SK-N-SH (cell line): ENCODE data around the gene SSTR3. TPM values are rescaled to one million over a fixed set of nuclear protein-coding genes. Genes with fewer than 3 reads are reported as not detected.

ENCODE experiments used
- CTCF ChIA-PET: fragments of 300-600, 350-600 bp; formaldehyde crosslinking; extraction: SDS; loops from one replicate; lab custom pipeline; 2021; lab: Yijun Ruan, JAX
- POLR2A ChIA-PET: fragments of 350-600 bp; sonication (Branson Sonifier 250); formaldehyde crosslinking; extraction: SDS; loops from one replicate; lab custom pipeline; 2020; ENCODE audit warnings: antibody characterized with exemption, inconsistent platforms; lab: Yijun Ruan, JAX
- DNase-seq: peaks from one replicate; pipeline ENCODE4 v3.0.0; 2012
- H2AFZ ChIP-seq: fragments of 200-600 bp; sonication (generic); 2 replicates; pipeline ENCODE4 v1.8.1; 2016; ENCODE audit warnings: antibody characterized with exemption, mild to moderate bottlenecking, low read depth
- H3F3A ChIP-seq: fragments of 200-600 bp; sonication (generic); replicated peaks from 2 replicates; pipeline ENCODE3; 2016; ENCODE audit warnings: antibody characterized with exemption, mild to moderate bottlenecking; ENCODE audit not compliant: insufficient read depth
- H3K27ac ChIP-seq, 2 experiments: fragments of 200-500 bp in 1 of 2; fragments of 200-600 bp in 1 of 2; sonication (Bioruptor generic) in 1 of 2; sonication (generic), shearing (Covaris generic) in 1 of 2; 2 replicates each; pipeline versions ENCODE4 v1.5.1 to v1.6.1; 2014 to 2016; ENCODE audit warnings: low read depth in 2 of 2, inconsistent platforms in 1 of 2, low read length in 1 of 2, mild to moderate bottlenecking in 1 of 2, mixed read lengths in 1 of 2
- H3K27me3 ChIP-seq: fragments of 200-600 bp; sonication (generic), shearing (Covaris generic); 2 replicates; pipeline ENCODE4 v1.6.1; 2016; ENCODE audit warnings: mixed run types; ENCODE audit not compliant: insufficient read depth
- H3K36me3 ChIP-seq, 2 experiments: fragments of 200-500 bp in 1 of 2; fragments of 200-600 bp in 1 of 2; sonication (Bioruptor generic) in 1 of 2; sonication (generic) in 1 of 2; replicated peaks in 1 of 2; 2 replicates each; pipeline versions ENCODE3 to v1.5.1; 2014 to 2016; ENCODE audit warnings: low read length in 1 of 2, mild to moderate bottlenecking in 1 of 2; ENCODE audit not compliant: insufficient read depth in 2 of 2, control insufficient read depth in 1 of 2
- H3K4me1 ChIP-seq, 2 experiments: fragments of 200-500 bp in 1 of 2; fragments of 200-600 bp in 1 of 2; sonication (Bioruptor generic) in 1 of 2; sonication (generic), shearing (Covaris generic) in 1 of 2; 2 replicates each; pipeline versions ENCODE4 v1.5.1 to v1.6.1; 2014 to 2016; ENCODE audit warnings: low read depth in 1 of 2, low read length in 1 of 2, mixed run types in 1 of 2; ENCODE audit not compliant: insufficient read depth in 2 of 2, control insufficient read depth in 1 of 2
- H3K4me2 ChIP-seq: fragments of 200-600 bp; sonication (generic), shearing (Covaris generic); 2 replicates; pipeline ENCODE4 v1.6.1; 2017; ENCODE audit warnings: mixed run types
- H3K4me3 ChIP-seq, 2 experiments: fragments of 200-500 bp in 1 of 2; fragments of 200-600 bp in 1 of 2; sonication (Bioruptor generic) in 1 of 2; sonication (generic), shearing (Covaris generic) in 1 of 2; 2 replicates each; pipeline versions ENCODE4 v1.5.1 to v1.8.1; 2014 to 2016; ENCODE audit warnings: low read depth in 2 of 2, inconsistent platforms in 1 of 2, low read length in 1 of 2, mild to moderate bottlenecking in 1 of 2, mixed read lengths in 1 of 2, moderate library complexity in 1 of 2
- H3K79me2 ChIP-seq: fragments of 200-600 bp; sonication (generic); 2 replicates; pipeline ENCODE4 v1.8.1; 2017; ENCODE audit warnings: mild to moderate bottlenecking; ENCODE audit not compliant: insufficient read depth
- H3K9ac ChIP-seq: fragments of 200-600 bp; sonication (generic); 2 replicates; pipeline ENCODE4 v1.6.1; 2017; ENCODE audit warnings: mixed run types
- H3K9me2 ChIP-seq: fragments of 200-600 bp; sonication (generic); 2 replicates; pipeline ENCODE4 v1.6.1; 2017; ENCODE audit warnings: mixed run types
- H3K9me3 ChIP-seq: fragments of 200-600 bp; sonication (generic); 2 replicates; pipeline ENCODE4 v1.6.1; 2017; ENCODE audit warnings: mixed run types, mild to moderate bottlenecking, moderate library complexity
- H4K20me1 ChIP-seq: fragments of 200-600 bp; sonication (generic); 2 replicates; pipeline ENCODE4 v1.6.1; 2017; ENCODE audit warnings: mild to moderate bottlenecking, mixed run types; ENCODE audit not compliant: insufficient read depth
- ELF1 ChIP-seq: IDR thresholded peaks from 2 replicates; pipeline ENCODE4 v1.4.0; 2012
- FOXJ3 ChIP-seq: sonication (generic); formaldehyde crosslinking; IDR thresholded peaks from 2 replicates; pipeline ENCODE4 v1.5.1; 2020; ENCODE audit warnings: mild to moderate bottlenecking, missing genetic modification reagents
- GABPA ChIP-seq: IDR thresholded peaks from 2 replicates; pipeline ENCODE4 v1.4.0; 2012; ENCODE audit warnings: low read depth, mild to moderate bottlenecking
- GATA2 ChIP-seq: sonication (generic); formaldehyde crosslinking; IDR thresholded peaks from 2 replicates; pipeline ENCODE4 v1.5.0; 2020; ENCODE audit warnings: mild to moderate bottlenecking, missing genetic modification reagents
- JUND ChIP-seq: IDR thresholded peaks from 2 replicates; pipeline ENCODE4 v1.4.0; 2012
- NFIC ChIP-seq: IDR thresholded peaks from 2 replicates; pipeline ENCODE4 v1.4.0; 2012; ENCODE audit warnings: borderline replicate concordance
- NRF1 ChIP-seq: IDR thresholded peaks from 2 replicates; pipeline ENCODE4 v1.6.1; 2012; ENCODE audit warnings: low read depth, mild to moderate bottlenecking, low read length
- RCOR1 ChIP-seq: fragments of 150-350 bp; IDR thresholded peaks from 2 replicates; pipeline ENCODE4 v1.6.1; 2017; ENCODE audit warnings: antibody characterized with exemption, low read length
- RFX5 ChIP-seq: IDR thresholded peaks from 2 replicates; pipeline ENCODE4 v1.6.1; 2012; ENCODE audit warnings: mild to moderate bottlenecking, improper control_type of control experiment, low read length
- RXRA ChIP-seq: IDR thresholded peaks from 2 replicates; pipeline ENCODE4 v1.4.0; 2012; ENCODE audit warnings: low read depth, mild to moderate bottlenecking, borderline replicate concordance
- SMC3 ChIP-seq: IDR thresholded peaks from 2 replicates; pipeline ENCODE4 v1.6.1; 2012; ENCODE audit warnings: low read depth, low read length, improper control_type of control experiment
- TCF12 ChIP-seq: IDR thresholded peaks from 2 replicates; pipeline ENCODE4 v1.4.0; 2012
- YY1 ChIP-seq: IDR thresholded peaks from 2 replicates; pipeline ENCODE4 v1.4.0; 2012; ENCODE audit warnings: low read depth, mild to moderate bottlenecking
- WGBS: methylation state at CpG from one replicate; pipeline ENCODE4 v1.1.6; 2017; ENCODE audit warnings: low lambda C conversion rate; 5-methylcytosine and 5-hydroxymethylcytosine counted together
- polyA plus RNA-seq, 3 experiments: library from polyadenylated mRNA; depleted of rRNA; stranded (reverse); fragments of >200 nt; gene quantifications; 2 replicates each; pipeline ENCODE4 v1.2.3, GENCODE V29; 2012
- TF ChIP-seq, protein P1 (sequence below): IDR thresholded peaks from 2 replicates; pipeline ENCODE4 v1.6.1; 2012; ENCODE audit warnings: mild to moderate bottlenecking, low read depth, low read length, moderate library complexity
- TF ChIP-seq, protein P2 (sequence below): fragments of 200-600 bp; sonication (generic); IDR thresholded peaks from 2 replicates; pipeline ENCODE4 v1.6.1; 2017; ENCODE audit warnings: antibody characterized with exemption, mild to moderate bottlenecking, moderate library complexity
- TF ChIP-seq, protein P3 (sequence below): IDR thresholded peaks from 2 replicates; pipeline ENCODE4; 2012
- TF ChIP-seq, protein P4 (sequence below): fragments of 150-350 bp; IDR thresholded peaks from 2 replicates; pipeline ENCODE4 v1.6.1; 2016; ENCODE audit warnings: mild to moderate bottlenecking, low read depth, low read length

SSTR3 gene
- polyA plus RNA-seq, 1 of the 3 experiments (the other 2 are of a cell fraction) = not detected

DNA sequence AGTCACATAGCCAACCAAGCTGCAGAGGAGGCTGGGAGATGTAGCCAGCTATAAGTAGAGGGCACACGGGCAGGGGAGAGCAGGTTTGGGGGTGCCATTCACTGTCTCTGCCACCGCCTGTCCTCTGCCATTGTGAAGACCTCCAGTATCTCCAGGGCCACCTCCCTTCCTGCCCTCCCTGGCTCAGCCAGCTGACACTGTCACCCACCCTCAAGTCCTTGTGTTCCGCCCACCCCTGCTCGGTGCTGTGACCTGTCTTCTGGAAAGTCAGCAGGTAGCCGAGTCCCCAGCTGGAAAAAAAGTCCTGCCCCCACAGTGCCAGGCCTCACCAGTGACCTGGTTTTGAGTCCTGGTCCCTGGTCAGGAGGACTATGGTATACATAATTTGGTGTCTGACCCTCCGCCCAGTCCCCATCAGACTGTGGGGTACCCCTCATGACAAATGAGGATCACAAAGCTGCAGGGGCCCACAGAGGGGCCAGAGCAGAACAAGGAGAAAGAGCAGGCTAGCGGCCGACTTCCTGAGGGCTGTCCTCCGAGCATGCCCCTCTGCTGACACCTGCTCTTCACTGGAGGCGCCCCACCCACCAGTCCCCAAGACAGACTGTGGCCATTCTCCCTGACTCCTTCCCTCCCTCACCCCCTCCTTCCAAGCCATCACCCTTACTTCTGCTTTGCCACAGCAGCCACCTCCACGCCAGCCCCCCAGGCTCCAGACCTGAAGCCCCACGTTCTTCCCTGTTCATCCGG lies 55.4 kb downstream of the SSTR3 start (continued):
- TF ChIP-seq, protein P1, sequence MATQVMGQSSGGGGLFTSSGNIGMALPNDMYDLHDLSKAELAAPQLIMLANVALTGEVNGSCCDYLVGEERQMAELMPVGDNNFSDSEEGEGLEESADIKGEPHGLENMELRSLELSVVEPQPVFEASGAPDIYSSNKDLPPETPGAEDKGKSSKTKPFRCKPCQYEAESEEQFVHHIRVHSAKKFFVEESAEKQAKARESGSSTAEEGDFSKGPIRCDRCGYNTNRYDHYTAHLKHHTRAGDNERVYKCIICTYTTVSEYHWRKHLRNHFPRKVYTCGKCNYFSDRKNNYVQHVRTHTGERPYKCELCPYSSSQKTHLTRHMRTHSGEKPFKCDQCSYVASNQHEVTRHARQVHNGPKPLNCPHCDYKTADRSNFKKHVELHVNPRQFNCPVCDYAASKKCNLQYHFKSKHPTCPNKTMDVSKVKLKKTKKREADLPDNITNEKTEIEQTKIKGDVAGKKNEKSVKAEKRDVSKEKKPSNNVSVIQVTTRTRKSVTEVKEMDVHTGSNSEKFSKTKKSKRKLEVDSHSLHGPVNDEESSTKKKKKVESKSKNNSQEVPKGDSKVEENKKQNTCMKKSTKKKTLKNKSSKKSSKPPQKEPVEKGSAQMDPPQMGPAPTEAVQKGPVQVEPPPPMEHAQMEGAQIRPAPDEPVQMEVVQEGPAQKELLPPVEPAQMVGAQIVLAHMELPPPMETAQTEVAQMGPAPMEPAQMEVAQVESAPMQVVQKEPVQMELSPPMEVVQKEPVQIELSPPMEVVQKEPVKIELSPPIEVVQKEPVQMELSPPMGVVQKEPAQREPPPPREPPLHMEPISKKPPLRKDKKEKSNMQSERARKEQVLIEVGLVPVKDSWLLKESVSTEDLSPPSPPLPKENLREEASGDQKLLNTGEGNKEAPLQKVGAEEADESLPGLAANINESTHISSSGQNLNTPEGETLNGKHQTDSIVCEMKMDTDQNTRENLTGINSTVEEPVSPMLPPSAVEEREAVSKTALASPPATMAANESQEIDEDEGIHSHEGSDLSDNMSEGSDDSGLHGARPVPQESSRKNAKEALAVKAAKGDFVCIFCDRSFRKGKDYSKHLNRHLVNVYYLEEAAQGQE = no peak
- no peak for TF ChIP-seq RFX5

DNA sequence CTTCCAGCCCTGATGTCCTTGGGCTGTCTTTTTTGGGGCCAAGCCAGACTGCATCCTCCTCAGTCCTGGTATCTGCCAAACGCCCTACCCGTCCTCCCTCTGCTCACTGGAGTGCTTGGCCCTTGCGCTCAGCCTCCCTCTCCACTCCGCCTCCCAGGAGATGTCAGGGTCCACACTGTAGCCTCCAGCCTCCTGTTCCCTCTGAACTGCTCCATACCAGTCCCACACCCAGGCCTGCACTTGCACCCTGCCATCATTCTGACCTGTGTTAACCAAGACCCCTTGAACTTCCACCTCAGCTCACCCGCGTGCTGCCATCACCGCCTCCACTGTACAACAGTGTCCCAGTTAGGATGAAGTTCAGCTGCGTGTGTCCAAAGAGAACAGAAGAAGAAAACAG lies 56.3 kb downstream of the SSTR3 start:
- POLR2A ChIA-PET = no interaction called here
- Histone ChIP-seq H3K4me1 (no peaks in the 10 kb centered on the region), H3K27ac (no peak overlapping the region), H4K20me1 (no peaks in the 10 kb centered on the region), H3K4me2 (no peak overlapping the region), H2AFZ (no peak overlapping the region), H3K9me2 (no peaks in the 10 kb centered on the region)
- CTCF ChIA-PET = interaction anchor here (0.7 to 2.5 kb wide), 3 partner anchors 10 to 43 kb away, joined by 3 to 13 read pairs (median 3); no protein-coding TSS in a partner anchor
- TF ChIP-seq, protein P1 = no peak
- TF ChIP-seq RXRA (no peak), ELF1 (no peak), RCOR1 (no peak), FOXJ3 (CRISPR knock-in tag) (no peak), GABPA (no peak), NRF1 (no peak), GATA2 (CRISPR knock-in tag) (no peak), SMC3 (no peak), YY1 (no peak), NFIC (no peak), JUND (no peak), TCF12 (no peak)
- TF ChIP-seq, protein P2, sequence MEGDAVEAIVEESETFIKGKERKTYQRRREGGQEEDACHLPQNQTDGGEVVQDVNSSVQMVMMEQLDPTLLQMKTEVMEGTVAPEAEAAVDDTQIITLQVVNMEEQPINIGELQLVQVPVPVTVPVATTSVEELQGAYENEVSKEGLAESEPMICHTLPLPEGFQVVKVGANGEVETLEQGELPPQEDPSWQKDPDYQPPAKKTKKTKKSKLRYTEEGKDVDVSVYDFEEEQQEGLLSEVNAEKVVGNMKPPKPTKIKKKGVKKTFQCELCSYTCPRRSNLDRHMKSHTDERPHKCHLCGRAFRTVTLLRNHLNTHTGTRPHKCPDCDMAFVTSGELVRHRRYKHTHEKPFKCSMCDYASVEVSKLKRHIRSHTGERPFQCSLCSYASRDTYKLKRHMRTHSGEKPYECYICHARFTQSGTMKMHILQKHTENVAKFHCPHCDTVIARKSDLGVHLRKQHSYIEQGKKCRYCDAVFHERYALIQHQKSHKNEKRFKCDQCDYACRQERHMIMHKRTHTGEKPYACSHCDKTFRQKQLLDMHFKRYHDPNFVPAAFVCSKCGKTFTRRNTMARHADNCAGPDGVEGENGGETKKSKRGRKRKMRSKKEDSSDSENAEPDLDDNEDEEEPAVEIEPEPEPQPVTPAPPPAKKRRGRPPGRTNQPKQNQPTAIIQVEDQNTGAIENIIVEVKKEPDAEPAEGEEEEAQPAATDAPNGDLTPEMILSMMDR = no peak
- TF ChIP-seq, protein P3, sequence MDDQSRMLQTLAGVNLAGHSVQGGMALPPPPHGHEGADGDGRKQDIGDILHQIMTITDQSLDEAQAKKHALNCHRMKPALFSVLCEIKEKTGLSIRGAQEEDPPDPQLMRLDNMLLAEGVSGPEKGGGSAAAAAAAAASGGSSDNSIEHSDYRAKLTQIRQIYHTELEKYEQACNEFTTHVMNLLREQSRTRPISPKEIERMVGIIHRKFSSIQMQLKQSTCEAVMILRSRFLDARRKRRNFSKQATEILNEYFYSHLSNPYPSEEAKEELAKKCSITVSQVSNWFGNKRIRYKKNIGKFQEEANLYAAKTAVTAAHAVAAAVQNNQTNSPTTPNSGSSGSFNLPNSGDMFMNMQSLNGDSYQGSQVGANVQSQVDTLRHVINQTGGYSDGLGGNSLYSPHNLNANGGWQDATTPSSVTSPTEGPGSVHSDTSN = no peak
- TF ChIP-seq, protein P4, sequence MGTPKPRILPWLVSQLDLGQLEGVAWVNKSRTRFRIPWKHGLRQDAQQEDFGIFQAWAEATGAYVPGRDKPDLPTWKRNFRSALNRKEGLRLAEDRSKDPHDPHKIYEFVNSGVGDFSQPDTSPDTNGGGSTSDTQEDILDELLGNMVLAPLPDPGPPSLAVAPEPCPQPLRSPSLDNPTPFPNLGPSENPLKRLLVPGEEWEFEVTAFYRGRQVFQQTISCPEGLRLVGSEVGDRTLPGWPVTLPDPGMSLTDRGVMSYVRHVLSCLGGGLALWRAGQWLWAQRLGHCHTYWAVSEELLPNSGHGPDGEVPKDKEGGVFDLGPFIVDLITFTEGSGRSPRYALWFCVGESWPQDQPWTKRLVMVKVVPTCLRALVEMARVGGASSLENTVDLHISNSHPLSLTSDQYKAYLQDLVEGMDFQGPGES = no peak
- TF ChIP-seq, all 33 proteins: peak for 0
- Histone ChIP-seq H3K9me3 (no peaks in the 10 kb centered on the region), H3K79me2 (no peaks in the 10 kb centered on the region), H3K4me3 (no peak overlapping the region), H3K27me3 (no peaks in the 10 kb centered on the region), H3K9ac (no peak overlapping the region), H3K36me3 (no peaks in the 10 kb centered on the region), H3F3A (no peaks in the 10 kb centered on the region)
- 92% methylated on average over 8 of the region's 8 CpGs for WGBS
- DNase-seq = no peak
